SH-SY5Y (cell line): ENCODE data around the gene LRMDA.

Experiments used
- GATA2 ChIP-seq: IDR thresholded peaks from 2 replicates; pipeline ENCODE4 v1.6.1; 2011; ENCODE audit warnings: mild to moderate bottlenecking, low read depth, low read length
- GATA3 ChIP-seq: IDR thresholded peaks from 2 replicates; pipeline ENCODE4 v1.6.1; 2011; ENCODE audit warnings: low read depth, mild to moderate bottlenecking, low read length, moderate library complexity

LRMDA gene

DNA sequence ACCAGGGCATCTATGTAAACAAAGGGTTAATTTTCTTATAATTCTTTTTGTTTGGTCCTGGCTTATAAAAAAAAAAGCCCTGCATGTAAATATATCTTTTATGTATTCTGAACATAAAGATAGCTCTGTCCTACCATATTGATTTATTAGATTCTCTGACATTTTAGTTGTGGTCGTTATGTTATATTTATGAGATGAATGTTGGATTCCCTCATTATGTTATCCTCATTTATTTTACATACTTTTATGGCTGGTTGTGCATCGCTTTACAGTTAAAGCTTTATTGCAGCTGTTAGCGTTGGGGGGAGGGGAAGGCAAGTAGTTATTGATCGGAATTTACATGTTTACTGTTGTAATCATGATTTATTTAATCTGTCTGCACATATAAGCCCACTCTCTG is 431.5 kb downstream of the LRMDA start:
- TF ChIP-seq GATA2: no peak
- TF ChIP-seq GATA3: no peak

DNA sequence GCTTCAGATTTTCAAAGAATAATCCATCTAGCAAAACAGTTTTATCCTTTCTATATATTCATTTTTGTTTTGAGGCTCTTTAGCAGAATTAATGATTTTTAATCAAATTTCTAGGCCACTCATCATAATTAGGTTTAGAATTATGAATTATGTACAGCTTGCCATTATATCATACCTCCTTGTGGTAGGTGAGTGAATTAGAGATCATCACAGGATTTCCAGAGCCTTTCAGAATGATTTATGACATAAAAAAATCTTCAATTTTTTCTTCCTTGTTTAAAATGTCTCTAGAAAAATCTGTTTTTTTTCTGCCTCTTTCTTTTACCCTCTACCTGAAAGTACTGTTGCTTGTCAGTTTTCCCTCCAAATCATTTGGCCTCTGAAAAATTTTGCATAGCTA is 433.3 kb downstream of the LRMDA start:
- TF ChIP-seq GATA2: no peak
- no peak for TF ChIP-seq GATA3

DNA sequence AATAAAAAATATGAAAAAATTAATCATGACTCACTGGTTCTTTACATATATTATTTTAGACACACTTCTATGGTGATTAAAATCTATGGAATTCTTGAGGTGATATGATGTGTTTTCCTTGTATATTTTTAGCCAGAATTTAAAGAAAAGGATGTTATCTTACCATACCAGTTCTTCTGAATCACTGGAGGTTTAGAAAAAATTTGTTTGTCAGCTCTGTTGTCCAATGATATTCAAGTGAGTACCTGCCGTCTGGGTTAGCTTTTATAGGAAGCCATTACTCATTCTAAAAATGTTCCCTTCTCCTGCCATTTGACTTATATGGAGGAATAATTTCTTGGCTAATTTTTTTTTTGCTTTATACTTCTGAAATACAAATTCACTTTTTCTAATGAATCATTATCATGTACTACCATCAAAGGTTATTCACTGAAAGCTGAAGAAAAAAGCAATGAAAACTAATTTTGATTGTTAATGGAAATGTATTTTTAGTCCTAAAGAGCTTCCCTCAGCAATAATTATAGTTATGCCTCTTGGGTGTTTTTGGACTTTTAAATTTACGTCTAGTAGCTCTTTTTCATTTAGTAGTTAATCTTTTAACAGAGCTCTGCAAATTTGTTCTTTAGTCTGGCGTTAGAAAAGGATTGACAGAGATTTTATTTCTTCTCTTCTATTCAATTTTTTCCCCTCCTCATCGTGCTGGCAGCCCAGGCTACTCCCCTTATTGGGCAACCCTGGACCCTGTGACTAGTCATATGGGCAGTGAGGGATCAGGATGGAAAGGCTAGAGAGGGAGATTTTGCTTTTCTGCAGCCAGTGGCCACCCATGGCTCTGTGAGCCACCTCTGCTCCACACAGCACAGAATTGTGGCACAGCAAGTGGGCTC is 434.2 kb downstream of the LRMDA start:
- TF ChIP-seq GATA2: no peak
- TF ChIP-seq GATA3: no peak

DNA sequence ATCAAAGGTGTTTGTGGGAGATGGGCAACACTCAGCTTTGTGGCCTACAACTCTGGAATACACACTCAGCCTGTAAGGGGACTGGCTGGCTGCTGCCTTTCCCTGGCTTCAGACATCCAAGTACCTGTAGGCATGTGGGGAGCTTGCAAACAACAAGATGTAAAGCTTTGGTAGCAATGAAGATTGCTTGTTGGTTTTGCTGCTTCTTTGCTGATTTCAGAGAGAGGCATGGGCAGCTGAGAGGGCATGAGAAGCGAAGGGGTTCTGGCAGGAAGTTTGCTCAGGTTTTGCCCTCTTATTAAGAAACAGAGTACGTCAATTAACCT is 434.8 kb downstream of the LRMDA start:
- TF ChIP-seq GATA3 (no peak), GATA2 (no peak)

DNA sequence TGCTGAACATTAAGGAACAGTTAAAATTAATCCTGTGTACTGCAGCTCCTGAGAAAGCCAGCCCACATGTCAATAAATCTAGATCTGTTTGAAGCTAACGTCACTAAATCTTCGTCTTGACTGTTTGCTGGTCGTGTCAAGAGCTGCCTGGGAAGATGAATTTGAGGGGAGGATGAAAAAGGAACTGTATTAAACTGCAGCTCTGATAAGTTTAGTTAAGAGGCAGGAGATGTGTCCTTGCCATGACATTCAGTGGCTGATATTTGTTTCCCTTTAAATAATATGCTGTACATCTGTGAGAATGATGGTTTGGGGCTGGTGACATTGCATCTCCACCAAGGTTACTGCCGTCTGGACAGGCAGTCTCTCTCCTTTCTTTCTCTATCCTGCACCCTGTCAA is 435.3 kb downstream of the LRMDA start:
- TF ChIP-seq GATA3 (no peak), GATA2 (no peak)

DNA sequence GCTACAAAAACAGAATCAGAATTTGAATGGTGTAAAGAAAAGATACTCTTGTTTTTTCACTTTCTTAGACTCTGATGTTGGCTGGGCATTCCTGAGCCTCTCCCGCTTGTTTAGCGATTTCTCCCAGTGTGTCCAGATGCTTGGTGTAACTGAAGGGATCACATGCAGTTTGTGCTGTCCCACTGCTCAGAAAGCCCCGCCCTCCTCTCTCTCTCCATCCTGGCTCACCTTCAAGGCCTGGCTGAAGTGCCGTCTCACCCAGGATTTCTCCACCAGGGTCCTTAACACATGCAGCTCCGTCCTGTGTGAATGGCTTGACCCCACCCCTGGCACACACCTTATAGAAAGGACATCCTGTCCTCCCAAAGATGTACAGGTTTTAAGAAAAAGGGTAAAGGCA is 437.1 kb downstream of the LRMDA start:
- TF ChIP-seq GATA2: no peak
- TF ChIP-seq GATA3: no peak

DNA sequence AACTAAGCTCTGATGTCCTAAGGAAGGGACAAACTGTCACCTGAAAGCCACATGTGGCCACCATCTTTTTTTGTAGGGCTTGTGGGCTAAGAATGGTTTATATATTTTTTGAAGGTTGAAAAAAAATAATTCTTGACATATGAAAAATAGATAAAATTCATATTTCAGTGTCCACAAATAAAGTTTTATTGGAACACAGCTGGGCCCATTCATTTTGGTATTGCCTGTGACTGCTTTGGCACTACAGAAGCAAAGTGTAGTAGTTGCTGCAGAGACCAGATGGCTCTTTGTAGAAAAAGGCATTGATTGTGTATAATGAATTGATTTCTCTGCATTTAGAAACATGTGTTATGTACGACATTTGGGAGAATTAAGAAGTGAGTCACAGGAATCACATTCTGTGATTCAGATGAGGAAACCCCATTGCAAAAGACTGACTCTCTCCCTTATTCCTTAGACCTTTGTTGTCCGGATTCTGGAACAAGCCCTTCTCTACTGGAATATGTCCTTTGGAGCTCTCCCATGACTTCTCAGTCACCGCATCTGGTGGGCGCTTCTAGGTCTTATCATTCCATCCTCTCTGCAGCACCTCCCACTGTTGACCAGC is 438.7 kb downstream of the LRMDA start:
- no peak for TF ChIP-seq GATA3
- no peak for TF ChIP-seq GATA2

DNA sequence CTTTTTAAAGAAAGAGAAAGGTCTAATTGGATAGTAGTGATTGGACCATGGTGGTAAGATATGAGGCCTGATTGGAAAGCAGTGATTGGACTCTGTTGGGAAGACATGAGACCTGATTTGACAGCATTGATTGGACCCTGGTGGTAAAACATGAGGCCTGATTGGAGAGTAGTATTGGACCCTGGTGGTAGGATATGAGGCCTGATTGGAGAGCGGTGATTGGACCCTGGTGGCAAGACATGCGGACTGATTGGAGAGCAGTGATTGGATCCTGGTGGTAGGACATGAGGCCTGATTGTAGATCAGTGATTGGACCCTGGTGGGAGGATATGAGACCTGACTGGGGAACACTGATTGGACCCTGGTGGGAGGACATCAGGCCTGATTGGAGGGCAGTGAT is 444.3 kb downstream of the LRMDA start:
- TF ChIP-seq GATA2 (no peak), GATA3 (no peak)

DNA sequence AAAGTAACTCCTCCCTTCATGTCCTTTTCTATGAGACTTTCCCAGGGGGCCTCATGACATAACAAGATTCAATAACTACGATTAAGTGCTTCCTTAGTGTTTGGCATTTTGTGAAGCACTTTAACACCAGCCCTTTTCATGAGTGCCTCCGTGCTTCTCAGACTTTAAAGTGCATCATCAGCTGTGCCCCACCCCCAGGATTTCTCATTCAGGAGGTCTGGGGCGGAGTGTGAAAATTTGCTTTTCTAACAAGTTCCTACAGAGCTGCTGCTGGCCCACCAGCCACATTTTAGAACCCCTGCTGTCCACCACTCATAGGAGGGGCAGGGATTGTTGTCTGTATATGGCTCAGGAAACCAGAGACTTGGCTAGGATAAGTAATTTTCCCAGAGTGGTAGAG is 445.3 kb downstream of the LRMDA start:
- no peak for TF ChIP-seq GATA2
- no peak for TF ChIP-seq GATA3

DNA sequence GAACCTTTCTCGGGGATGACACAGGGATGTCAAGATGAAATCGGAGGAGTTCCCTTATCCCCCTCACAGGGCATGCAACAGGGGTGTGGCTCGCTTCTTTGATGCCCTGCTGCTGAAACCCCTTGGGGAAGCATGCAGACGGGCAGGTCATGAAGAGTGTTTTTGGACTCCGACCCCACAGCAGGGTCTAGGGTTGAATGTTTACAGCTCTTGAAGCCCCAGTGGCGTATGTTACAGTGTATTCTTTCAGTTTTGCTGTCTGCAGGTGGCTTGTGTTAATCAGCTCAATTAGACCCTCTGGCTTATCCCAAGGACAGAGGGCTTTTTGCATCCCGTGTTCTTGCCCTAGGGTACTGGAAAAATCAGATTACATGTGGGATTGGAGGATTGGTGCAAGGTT is 446.5 kb downstream of the LRMDA start:
- TF ChIP-seq GATA3 (no peak), GATA2 (no peak)

DNA sequence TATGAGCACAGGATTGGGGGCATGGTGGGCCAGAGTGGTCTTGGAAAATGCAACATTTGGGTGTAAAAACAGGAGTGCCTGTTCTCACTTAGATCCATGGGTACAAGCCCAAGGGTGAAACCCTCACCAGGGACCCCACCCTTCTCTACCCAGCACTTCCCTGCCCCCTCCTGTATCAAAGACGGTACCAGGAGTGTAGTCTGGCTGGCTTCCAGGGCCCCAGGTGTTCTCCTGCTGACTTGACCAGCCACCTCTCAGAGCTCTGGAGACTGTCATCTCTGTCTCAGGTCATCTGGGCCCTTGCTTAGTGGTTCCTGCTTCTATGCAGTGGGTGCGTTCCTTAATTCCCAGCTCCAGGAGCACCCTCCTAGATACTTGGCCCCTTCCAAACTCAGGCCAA is 447.2 kb downstream of the LRMDA start:
- no peak for TF ChIP-seq GATA3
- TF ChIP-seq GATA2: no peak

DNA sequence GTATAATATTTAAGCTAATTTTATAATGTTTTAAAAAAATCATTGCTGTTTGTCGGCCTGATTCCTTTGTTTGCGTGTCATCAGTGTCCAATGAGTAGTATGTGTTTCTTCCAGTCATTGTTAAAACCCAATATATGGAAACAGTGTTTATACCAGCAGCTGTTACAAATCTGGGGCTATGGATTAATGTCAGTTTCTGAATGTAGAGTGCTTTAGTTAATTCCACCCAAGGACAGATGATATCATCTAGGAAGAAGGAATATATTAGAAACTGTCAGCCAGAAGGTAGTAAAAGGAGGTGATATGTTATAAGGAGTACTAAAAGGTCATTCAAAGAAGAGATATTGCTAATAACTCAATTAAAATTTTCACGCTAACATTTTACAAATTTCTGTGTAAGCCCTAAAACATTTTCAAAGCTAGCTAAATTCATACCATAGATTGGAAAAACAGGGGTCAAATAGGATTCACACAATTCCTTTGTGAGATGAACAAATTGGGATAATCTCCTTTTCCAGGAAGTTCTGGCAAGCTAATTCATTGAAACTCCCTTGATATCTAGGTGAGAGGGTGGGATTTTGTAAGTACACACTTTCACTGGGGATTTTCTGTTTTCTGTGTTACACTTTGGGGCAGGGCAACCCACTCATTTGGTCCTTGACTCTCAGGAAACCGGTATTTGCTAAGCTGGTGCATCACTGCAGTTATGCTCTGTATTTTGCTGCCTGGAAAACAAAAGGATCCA is 448.8 kb downstream of the LRMDA start:
- TF ChIP-seq GATA3: no peak
- TF ChIP-seq GATA2: no peak

DNA sequence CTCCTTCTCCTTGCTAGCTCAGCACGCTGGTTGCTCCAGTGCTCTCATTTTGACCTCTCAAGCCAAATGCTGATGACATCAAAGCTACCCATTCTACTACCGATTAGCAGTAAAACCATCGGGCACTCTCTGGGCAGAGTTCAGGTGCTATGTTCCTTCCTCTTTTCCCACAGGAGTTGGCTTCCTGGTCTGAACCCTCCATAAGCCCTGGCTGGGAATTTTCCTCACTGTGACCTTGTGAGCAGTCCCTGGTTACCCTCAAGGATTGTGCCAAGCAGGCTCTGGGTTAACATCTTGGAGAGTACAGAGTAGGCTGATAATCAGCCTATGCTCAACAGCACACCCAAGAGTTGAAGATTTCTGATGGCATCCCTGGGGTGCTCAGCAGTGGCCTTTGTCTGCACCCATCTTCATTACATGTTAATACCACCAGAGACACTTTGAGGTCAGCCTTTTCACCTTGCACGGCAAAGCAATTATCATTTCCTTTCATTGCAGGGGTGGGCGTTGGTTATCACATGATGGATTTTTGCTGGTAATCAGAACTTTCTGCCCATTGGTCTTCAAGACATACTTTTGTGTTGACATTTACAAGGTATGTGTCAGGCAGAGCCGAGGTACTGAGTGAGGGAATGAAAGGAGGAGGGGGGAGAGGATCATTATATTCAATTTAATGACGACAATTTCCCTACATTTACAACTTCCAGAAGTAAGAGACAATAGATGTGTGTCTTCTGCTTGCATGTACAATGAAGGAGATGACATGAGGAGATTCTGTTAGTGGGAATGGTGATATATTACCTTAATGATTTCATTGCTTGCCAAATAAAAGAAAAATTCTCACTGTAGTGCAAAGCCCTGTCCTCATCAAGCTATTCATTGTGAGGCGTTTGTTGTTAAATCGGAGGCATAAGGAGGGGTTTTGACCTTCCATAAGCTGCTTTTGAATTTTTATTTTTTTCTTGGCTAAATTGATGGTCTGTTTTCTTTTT is 452.0 kb downstream of the LRMDA start:
- TF ChIP-seq GATA2: no peak
- no peak for TF ChIP-seq GATA3

DNA sequence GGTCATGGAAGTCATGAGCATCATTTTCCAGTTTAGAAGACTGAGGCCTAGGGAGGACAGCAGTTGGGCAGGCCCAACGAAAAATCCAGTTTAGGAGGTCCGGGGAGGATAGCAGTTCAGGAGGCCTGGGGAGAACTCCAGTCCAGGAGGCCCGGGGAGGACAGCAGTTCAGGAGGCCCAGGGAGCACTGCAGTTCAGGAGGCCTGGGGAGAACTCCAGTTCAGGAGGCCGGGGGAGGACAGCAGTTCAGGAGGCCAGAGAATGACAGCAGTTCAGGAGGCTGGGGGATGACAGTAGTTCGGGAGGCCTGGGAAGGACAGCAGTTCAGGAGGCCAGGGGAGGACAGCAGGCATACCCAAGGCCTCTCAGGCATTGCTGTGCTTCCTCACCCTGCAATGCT is 453.4 kb downstream of the LRMDA start:
- TF ChIP-seq GATA3 (no peak), GATA2 (no peak)
